Stimulated activated CD8-positive, alpha-beta memory T cell treated with anti-CD3 and anti-CD28 coated beads, Interleukin-2, amount 100 ng/mL, for 48 hours (primary cell): ENCODE measurements around the gene MRPL1.
"Not testable (repeated sequence)": the region's sequence is repeated elsewhere in the genome, so short reads cannot be mapped to it uniquely, and the experiment has no call there.

ENCODE experiments used
- DNase-seq, 2 donors: peaks; one replicate each; pipeline ENCODE4 v3.0.0-alpha.2; 2020; ENCODE audit warnings: low read depth in 2 of 2

Gene MRPL1

DNA sequence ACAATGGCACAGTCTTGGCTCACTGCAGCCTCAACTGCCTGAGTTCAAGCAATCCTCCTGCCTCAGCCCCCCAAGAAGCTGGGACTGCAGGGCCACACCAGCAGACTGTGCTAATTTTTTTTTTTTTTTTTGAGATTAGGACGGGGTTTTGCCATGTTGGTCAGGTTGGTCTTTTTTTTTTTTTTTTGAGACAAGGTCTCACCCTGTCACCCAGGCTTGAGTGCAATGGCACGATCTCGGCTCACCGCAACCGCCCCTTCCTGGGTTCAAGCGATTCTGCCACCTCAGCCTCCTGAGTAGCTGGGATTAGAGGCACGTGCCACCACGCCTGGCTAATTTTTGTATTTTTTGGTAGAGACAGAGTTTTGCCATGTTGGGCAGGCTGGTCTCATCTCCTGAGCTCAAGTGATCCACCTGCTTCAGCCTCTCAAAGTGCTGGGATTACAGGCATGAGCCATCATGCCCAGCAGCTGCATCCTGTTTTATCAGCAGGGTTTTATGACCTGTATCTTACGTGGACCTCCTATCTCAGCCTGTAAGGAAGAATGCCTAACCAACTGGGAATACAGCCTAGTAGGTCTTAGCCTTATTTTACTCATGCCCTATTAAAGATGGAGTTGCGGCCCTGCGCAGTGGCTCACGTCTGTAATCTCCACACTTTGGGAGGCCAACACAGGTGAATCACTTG is 13.2 kb upstream of the MRPL1 start:
- DNase-seq = no peak

DNA sequence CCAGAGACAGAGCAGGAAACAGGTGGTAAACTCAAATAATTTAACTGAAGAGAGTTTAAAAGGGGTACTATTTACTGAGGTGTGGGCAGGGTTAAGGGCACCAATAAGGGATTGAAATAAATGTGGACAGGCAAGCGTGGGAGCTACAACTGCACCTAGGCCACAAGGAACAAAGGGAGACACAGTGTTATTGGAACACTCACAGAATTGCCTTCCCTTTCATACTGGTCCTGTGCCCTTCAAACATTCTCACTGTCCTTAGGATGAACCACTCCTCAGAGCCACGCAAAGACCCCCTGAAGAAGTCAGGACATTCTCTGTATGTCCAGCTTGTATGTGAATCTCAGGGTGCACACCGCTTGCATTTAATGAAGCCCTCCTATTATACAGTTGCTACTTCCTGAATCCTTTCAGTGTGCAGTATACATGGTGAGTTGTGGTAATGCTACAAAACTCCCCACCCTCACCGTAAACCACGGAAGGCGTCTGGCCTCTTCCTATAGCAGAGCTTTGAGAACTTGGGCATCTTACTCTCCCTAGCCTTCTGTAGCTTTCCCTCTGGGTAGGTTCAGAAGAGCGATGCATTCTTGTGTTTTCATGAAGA is 9.6 kb upstream of the MRPL1 start:
- DNase-seq = peak; percentile 29 to 38

GRCh38 chr4:77854431-77855111 is 8.1 kb upstream of the MRPL1 start:
- DNase-seq = no peak

- DNase-seq = no peak
Observed at GRCh38 chr4:77856152-77856551, 6.5 kb upstream of the MRPL1 start.

DNA sequence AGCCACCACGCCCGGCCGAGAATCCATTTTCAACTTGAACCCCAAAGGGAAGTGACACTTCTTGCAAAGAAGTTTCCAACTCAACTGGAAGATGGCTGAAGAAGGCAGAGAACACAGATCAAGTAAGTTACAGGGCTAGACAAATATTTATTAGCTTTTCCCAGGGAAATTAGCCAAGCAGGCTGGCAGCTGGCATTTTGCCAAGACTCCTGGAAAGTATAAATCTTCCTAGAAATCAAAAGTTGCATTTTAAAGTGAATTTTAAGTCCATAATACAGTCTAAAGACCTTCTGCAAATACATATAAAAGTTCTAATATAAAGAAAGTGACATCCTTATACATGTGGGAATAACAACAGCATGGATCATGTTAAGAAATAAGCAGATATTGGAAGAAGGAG is 3.4 kb upstream of the MRPL1 start:
- no peak for DNase-seq

- no peak for DNase-seq
Observed at GRCh38 chr4:77861495-77861894, 1.1 kb upstream of the MRPL1 start.

- not testable (repeated sequence) for DNase-seq
Observed at GRCh38 chr4:77863341-77863740, 711 bp downstream of the MRPL1 start.

DNA sequence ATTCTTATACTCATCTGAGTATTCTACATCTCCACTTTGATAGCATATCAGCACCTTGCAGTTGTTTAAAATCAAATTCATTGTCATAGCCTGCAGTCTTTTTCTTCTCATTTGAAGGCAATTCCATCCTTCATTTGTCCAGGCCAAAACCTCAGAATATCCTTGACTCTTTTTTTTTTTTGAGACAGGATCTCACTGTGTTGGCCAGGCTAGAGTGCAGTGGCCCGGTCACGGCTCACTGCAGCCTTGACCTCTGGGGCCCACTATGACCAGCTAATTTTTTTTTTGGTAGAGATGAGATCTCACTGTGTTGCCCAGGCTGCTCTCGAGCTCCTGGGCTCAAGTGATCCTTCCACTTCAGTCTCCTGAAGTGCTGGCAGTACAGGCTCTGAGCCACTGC is 2.6 kb downstream of the MRPL1 start:
- no peak for DNase-seq

- no peak for DNase-seq
Observed at GRCh38 chr4:77872723-77873445, 10.3 kb downstream of the MRPL1 start.

DNA sequence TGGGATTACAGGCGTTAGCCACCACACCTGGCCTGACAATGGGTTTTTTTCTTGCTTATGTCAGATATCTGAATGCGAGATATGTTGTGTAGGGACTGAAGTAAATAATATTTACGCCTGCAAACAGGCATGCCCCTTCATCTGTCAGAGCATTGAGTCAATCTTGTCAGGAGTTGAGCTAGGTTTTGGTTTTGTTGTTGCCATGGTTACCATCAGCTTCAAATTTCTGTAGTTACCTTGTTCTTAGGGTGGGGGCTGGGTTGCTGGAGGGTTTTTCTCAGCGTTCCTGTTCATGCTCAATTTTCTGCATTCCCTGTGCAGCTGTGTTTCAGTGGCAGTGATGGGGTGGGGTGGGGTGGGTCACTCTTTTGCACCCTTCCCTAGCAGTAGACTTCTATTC is 14.5 kb downstream of the MRPL1 start:
- no peak for DNase-seq

- DNase-seq = no peak
Observed at GRCh38 chr4:77877771-77878565, 15.3 kb downstream of the MRPL1 start.

- DNase-seq = no peak
Observed at GRCh38 chr4:77880784-77881183, 18.2 kb downstream of the MRPL1 start.

DNA sequence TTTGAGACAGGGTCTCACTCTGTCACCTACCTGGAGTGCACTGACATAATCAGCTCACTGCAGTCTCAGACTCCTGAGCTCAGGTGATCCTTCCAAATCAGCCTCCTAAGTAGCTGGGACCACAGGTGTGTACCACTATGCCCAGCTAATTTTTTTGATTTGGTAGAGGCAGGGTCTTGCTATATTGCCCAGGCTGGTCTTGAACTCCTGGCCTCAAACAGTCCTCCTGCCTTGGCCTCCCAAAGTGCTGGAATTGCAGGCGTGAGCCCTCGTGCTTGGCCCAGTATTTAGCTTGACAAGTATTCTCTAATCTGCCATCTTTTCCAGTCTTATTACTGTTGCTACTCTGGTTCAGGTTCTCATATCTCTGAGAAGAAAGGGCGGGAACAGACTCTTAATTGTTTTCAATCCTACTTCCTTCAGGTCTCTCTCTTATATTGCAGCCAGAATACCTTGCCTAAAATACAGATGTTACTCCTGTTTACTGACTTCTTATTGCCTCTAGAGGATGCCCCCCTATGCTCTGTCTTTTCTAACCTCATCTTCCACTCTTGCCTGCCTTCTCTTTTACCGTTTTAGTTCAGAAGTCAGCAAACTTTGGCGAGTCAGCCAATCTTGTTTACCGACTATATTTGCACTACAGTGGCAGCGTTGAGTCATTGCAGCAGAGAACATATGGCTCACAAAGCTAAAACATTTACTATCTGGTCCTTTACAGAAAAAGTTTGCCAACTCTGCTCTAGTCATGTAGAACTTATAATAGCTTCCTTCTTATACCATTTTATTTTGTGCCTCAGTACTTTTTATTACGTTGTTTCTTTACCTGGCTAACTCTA is 19.0 kb downstream of the MRPL1 start:
- DNase-seq = no peak

- no peak for DNase-seq
Observed at GRCh38 chr4:77893451-77893850, 30.8 kb downstream of the MRPL1 start.

DNA sequence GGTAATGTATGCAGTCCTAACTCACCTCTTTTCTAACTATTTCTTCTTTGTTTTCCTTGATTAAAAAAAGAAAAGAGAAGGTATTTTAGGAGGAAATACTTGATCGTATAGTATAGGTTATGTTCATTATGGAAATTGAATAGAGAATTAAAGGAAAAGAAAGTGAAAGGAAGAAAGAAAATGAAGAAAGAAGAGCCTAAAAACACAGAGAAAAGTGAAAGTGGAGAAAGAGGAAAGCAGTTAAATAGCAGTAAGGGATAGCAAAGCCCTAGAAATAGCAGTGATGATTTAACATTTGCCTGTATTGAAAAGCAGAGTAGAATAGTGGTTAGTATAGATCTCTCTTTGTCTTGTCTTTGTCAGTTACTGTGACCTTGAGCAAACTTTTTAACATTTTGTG is 37.0 kb downstream of the MRPL1 start:
- no peak for DNase-seq

DNA sequence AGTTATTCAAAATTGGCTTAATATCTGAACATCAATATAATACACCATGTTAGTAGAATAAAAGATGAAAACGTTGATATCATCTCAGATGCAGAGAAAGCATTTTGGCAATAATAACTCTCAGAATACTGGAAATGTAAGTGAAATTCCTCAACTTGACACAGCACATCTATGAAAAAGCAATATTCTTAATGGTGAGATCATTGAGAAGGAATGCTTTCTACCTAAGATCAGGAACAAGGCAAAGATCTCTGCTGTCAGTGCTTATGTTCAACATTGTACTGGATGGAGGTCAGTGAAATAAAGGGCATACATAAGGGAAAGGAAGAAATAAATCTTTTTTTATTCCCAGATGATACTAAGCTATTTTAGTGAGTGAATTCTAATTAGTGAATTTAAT is 40.6 kb downstream of the MRPL1 start:
- DNase-seq = no peak

GRCh38 chr4:77905651-77906263 is 43.1 kb downstream of the MRPL1 start:
- DNase-seq = no peak

GRCh38 chr4:77910676-77911075 is 48.0 kb downstream of the MRPL1 start:
- no peak for DNase-seq

DNA sequence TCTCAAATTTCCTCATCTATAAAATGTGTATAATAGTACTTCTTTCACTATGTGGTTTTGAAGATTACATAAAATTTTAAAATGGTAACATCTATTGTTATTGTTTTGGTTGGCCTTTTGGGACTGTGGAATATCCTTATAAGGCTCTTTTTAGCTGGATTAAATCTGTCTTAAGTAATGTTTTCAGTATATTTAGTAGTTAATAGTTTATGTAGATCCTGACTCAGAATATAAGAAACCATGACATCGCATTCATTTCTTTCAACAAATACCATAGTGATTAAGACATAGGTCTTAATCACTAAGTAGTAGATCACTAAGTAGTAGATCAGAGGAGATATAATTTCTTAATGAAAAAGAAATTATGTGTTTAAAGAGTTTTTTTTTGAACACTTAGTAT is 48.5 kb downstream of the MRPL1 start:
- DNase-seq = no peak

GRCh38 chr4:77911842-77912450 is 49.3 kb downstream of the MRPL1 start:
- DNase-seq = no peak
